Measurements from ENCODE around the gene ORM2. TPM values are rescaled to one million over a fixed set of nuclear protein-coding genes. Genes with fewer than 3 reads are reported as not detected.

The ORM2 gene
- total and polyA plus RNA-seq, 9 of the 15 experiments (the other 6 are each of a cell fraction or from before 2014, with no cell fraction given): 0.98 TPM; not detected in 8

DNA sequence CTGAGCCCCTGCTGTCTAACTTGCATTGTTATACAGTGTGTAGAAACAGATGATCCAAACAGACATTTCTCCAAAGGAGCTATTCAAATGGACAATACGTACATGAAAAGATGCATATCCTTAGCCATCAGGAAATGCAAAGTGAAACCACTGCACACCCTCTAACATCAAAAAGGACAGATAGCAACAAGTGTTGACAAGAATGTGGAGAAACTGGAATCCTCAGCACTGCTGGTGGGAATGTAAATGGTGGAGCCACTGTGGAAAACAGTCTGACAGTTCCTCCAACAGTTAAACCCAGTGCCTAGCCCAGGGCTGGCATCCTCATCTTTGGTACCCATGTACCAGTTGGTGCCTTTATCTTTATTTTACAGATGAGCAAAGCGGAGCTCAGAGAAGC is 8.5 kb downstream of the ORM2 start:
- Histone ChIP-seq H3K27me3 (ENCODE audit: control insufficient read depth in 2 of 2, insufficient read depth in 2 of 2, low read length in 2 of 2) (no peaks in the 10 kb centered on the region), H3K9me3 (replicated peaks; ENCODE audit: control insufficient read depth, insufficient read depth, low read depth, low read length) (no peaks in the 10 kb centered on the region), H4K20me1 (replicated peaks; ENCODE audit: control insufficient read depth, insufficient read depth, low read length) (peaks cover 7% of the 10 kb centered on the region; the same call in 1 of the 2 replicates), H3K27ac (ENCODE audit: extremely low read depth, low read depth, low read length) (no peak overlapping the region), H2AFZ (ENCODE audit: low read depth, low read length) (no peak overlapping the region), H3K4me2 (ENCODE audit: insufficient read depth, low read length) (no peak overlapping the region), H3K79me2 (ENCODE audit: control insufficient read depth, insufficient read depth, low read length) (no peaks in the 10 kb centered on the region), H3K36me3 (ENCODE audit: control insufficient read depth, insufficient read depth, low read length) (peaks cover 6% of the 10 kb centered on the region; the same call in 2 of the 3 replicates), H3K4me1 (replicated peaks in 1 of 2; ENCODE audit: control insufficient read depth in 2 of 2, insufficient read depth in 2 of 2, low read length in 2 of 2) (peaks cover 0 to 3% of the 10 kb centered on the region in 2 experiments; a peak in 1 of 5 replicates), H3K9ac (ENCODE audit: insufficient read depth in 1 of 2, low read depth in 2 of 2, low read length in 2 of 2) (no peak overlapping the region), H3K4me3 (no peak overlapping the region), H3K9me1 (ENCODE audit: control insufficient read depth, insufficient read depth, low read length) (no peaks in the 10 kb centered on the region)
- FAIRE-seq (no peak), ATAC-seq (no peak), DNase-seq (ENCODE audit: extremely low read depth in 1 of 4, low spot score in 3 of 4) (no peak)
- intact Hi-C loops (cut with micrococcal nuclease) (loop anchor here (2.0 to 5.0 kb wide), 3 partner anchors 55 to 314 kb away; no protein-coding TSS in a partner anchor), in situ Hi-C loops (cut with MboI) (no loop called here)
- TF ChIP-seq ZNF445 (CRISPR knock-in tag; IDR thresholded peaks at IDR 0.05; ENCODE audit: low read depth) (no peak), ZNF121 (CRISPR knock-in tag; conservative IDR thresholded peaks at IDR 0.05) (no peak), PHF20 (IDR thresholded peaks at IDR 0.05; ENCODE audit: partially characterized antibody) (no peak), SETDB1 (IDR thresholded peaks at IDR 0.05; ENCODE audit: low read length) (no peak), HDAC3 (IDR thresholded peaks at IDR 0.05; ENCODE audit: borderline replicate concordance, partially characterized antibody) (no peak), HDGF (IDR thresholded peaks at IDR 0.05) (no peak)
- TF ChIP-seq, protein P1, sequence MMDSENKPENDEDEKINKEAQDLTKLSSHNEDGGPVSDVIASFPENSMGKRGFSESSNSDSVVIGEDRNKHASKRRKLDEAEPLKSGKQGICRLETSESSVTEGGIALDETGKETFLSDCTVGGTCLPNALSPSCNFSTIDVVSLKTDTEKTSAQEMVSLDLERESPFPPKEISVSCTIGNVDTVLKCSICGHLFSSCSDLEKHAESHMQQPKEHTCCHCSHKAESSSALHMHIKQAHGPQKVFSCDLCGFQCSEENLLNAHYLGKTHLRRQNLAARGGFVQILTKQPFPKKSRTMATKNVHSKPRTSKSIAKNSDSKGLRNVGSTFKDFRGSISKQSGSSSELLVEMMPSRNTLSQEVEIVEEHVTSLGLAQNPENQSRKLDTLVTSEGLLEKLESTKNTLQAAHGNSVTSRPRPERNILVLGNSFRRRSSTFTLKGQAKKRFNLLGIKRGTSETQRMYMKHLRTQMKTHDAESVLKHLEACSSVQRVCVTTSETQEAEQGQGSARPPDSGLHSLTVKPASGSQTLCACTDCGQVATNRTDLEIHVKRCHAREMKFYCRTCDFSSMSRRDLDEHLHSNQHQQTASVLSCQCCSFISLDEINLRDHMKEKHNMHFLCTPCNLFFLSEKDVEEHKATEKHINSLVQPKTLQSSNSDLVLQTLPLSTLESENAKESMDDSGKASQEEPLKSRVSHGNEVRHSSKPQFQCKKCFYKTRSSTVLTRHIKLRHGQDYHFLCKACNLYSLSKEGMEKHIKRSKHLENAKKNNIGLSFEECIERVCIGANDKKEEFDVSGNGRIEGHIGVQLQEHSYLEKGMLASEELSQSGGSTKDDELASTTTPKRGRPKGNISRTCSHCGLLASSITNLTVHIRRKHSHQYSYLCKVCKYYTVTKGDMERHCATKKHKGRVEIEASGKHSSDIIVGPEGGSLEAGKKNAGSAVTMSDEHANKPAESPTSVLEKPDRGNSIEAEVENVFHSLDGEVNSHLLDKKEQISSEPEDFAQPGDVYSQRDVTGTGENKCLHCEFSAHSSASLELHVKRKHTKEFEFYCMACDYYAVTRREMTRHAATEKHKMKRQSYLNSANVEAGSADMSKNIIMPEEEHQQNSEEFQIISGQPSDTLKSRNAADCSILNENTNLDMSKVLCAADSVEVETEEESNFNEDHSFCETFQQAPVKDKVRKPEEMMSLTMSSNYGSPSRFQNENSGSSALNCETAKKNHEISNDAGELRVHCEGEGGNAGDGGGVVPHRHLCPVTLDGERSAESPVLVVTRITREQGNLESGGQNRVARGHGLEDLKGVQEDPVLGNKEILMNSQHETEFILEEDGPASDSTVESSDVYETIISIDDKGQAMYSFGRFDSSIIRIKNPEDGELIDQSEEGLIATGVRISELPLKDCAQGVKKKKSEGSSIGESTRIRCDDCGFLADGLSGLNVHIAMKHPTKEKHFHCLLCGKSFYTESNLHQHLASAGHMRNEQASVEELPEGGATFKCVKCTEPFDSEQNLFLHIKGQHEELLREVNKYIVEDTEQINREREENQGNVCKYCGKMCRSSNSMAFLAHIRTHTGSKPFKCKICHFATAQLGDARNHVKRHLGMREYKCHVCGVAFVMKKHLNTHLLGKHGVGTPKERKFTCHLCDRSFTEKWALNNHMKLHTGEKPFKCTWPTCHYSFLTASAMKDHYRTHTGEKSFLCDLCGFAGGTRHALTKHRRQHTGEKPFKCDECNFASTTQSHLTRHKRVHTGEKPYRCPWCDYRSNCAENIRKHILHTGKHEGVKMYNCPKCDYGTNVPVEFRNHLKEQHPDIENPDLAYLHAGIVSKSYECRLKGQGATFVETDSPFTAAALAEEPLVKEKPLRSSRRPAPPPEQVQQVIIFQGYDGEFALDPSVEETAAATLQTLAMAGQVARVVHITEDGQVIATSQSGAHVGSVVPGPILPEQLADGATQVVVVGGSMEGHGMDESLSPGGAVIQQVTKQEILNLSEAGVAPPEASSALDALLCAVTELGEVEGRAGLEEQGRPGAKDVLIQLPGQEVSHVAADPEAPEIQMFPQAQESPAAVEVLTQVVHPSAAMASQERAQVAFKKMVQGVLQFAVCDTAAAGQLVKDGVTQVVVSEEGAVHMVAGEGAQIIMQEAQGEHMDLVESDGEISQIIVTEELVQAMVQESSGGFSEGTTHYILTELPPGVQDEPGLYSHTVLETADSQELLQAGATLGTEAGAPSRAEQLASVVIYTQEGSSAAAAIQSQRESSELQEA (IDR thresholded peaks at IDR 0.05; ENCODE audit: low read depth): no peak
- TF ChIP-seq, protein P2, sequence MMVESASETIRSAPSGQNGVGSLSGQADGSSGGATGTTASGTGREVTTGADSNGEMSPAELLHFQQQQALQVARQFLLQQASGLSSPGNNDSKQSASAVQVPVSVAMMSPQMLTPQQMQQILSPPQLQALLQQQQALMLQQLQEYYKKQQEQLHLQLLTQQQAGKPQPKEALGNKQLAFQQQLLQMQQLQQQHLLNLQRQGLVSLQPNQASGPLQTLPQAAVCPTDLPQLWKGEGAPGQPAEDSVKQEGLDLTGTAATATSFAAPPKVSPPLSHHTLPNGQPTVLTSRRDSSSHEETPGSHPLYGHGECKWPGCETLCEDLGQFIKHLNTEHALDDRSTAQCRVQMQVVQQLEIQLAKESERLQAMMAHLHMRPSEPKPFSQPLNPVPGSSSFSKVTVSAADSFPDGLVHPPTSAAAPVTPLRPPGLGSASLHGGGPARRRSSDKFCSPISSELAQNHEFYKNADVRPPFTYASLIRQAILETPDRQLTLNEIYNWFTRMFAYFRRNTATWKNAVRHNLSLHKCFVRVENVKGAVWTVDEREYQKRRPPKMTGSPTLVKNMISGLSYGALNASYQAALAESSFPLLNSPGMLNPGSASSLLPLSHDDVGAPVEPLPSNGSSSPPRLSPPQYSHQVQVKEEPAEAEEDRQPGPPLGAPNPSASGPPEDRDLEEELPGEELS (CRISPR knock-in tag; IDR thresholded peaks at IDR 0.05; ENCODE audit: borderline replicate concordance): no peak
- ChIA-PET POLR2A (interaction anchor here (1.2 kb wide), 1 partner anchor 11 kb away, joined by 4 read pairs; no protein-coding TSS in a partner anchor), CTCF (ENCODE audit: low intra/inter-chr PET ratio) (interaction anchor here (0.6 kb wide), 1 partner anchor 67 kb away, joined by 3 read pairs; no protein-coding TSS in a partner anchor)
- 60% methylated on average over 2 of the region's 2 CpGs for WGBS (ENCODE audit: insufficient coverage, low coverage, missing lambda C conversion rate)
- BruUV-seq (replicated peaks): no TSS peak

All from K562 (cell line).